ENCODE results near the gene PARVB.

The PARVB gene

DNA sequence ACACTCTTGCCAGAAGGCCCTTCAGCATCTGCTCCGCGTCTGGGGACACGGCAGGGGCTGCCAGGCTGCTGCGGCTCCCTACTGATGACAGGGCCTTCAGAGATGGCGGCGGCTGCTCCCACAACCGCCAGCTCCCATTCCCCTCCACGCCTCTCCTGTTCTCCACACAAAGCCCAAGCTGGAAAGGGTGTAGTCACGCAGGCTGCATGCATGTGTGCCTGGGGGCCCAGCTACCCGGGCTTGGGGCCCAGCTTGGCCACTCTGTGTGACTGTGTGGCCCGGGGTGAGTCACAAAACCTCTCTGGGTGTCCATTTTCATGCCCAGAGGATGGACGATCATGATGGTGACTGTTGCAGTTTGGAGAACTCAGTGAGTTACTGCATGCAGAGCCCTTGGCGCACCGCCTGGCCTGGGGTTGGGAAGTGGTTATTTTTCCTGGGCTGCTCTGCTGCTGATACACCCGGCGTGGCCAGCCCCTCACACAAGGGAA lies 31.7 kb upstream of the PARVB start:
- TF ChIP-seq, protein P1, sequence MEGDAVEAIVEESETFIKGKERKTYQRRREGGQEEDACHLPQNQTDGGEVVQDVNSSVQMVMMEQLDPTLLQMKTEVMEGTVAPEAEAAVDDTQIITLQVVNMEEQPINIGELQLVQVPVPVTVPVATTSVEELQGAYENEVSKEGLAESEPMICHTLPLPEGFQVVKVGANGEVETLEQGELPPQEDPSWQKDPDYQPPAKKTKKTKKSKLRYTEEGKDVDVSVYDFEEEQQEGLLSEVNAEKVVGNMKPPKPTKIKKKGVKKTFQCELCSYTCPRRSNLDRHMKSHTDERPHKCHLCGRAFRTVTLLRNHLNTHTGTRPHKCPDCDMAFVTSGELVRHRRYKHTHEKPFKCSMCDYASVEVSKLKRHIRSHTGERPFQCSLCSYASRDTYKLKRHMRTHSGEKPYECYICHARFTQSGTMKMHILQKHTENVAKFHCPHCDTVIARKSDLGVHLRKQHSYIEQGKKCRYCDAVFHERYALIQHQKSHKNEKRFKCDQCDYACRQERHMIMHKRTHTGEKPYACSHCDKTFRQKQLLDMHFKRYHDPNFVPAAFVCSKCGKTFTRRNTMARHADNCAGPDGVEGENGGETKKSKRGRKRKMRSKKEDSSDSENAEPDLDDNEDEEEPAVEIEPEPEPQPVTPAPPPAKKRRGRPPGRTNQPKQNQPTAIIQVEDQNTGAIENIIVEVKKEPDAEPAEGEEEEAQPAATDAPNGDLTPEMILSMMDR (IDR thresholded peaks at IDR 0.05; ENCODE audit: low read length, missing control alignments): no peak
- H3K4me3 ChIP-seq (replicated peaks; ENCODE audit: low read depth, low read length): no peak overlapping the region
- DNase-seq (ENCODE audit: low read depth): no peak

DNA sequence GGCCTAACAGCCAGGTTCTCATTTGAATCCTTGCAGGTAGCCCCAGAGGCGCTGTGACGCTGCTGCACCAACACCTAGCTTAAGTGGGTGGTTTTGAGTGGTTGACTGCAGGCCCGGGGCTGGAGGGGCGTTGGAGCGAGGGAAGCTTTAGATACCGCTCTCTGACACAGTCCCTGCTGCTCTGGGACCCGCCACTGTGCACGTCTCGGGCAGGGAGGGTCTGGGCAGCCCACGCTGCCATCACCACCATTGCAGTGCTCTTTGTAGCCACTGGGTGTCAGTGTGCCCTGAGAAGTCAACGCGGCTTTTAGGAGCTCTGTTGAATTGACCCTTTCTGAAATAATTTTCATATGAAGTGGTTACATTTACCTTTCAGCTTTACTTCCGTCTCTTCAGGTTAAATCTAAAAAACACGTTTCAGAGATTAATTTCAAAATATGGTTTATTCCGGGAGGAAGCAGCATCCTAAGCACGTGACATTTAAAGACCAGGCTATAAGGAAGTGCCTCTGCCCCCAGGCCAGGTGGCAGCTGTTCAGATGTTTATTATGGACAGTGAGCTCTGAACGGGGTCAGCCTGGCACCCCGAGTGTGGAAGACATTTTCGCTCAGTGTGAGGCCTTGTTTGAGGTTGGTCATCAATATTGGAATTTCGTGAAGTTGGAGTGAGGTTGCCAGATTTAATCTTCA lies 30.9 kb upstream of the PARVB start:
- DNase-seq (ENCODE audit: low read depth): peak; percentile 74
- TF ChIP-seq, protein P1 (IDR thresholded peaks at IDR 0.05; ENCODE audit: low read length, missing control alignments): peak; percentile 98
- H3K4me3 ChIP-seq (replicated peaks; ENCODE audit: low read depth, low read length): no peak overlapping the region

DNA sequence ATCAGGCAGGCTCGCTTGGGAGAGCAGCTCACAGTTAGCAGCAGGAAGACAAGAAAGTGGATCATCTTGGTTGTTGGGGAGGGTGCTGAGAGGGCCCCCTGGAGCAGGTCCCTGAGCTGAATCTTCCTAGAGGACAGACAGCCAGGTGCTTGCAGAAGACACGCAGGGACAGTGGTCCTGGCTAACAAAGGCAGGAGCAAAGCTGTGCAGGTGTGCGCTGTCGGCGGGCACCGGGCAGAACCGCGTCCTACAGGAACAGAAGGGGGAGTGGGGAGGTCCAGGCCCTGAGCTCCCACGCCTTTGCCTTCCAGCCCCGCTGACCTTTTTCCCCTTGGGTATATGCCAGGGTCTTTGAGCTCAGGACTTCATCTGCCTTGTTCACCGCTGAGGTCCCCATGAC lies 30.1 kb upstream of the PARVB start:
- DNase-seq (ENCODE audit: low read depth): no peak
- TF ChIP-seq, protein P1 (IDR thresholded peaks at IDR 0.05; ENCODE audit: low read length, missing control alignments): no peak
- H3K4me3 ChIP-seq (replicated peaks; ENCODE audit: low read depth, low read length): no peak overlapping the region

DNA sequence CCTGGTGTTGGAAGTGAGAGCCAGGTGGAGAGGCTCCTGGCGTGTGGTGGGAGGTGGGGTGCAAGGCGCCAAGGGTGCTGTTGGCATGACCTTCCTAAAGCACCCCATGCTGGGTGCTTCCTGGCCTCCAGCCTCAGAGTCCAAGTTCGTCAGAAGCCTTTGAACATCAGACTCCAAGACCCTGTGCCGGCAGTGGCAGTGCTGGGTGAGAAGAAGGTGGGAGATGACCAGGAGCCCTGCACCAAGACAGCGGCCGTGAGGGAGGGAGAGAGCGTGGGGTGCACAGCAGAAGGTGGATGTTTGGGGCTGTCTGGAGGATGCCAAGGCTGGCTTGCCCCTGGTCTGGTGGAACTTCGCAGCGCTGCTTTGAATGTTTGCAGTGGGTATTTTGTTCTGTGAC lies 29.7 kb upstream of the PARVB start:
- H3K4me3 ChIP-seq (replicated peaks; ENCODE audit: low read depth, low read length): no peak overlapping the region
- no peak for DNase-seq (ENCODE audit: low read depth)
- TF ChIP-seq, protein P1 (IDR thresholded peaks at IDR 0.05; ENCODE audit: low read length, missing control alignments): no peak

DNA sequence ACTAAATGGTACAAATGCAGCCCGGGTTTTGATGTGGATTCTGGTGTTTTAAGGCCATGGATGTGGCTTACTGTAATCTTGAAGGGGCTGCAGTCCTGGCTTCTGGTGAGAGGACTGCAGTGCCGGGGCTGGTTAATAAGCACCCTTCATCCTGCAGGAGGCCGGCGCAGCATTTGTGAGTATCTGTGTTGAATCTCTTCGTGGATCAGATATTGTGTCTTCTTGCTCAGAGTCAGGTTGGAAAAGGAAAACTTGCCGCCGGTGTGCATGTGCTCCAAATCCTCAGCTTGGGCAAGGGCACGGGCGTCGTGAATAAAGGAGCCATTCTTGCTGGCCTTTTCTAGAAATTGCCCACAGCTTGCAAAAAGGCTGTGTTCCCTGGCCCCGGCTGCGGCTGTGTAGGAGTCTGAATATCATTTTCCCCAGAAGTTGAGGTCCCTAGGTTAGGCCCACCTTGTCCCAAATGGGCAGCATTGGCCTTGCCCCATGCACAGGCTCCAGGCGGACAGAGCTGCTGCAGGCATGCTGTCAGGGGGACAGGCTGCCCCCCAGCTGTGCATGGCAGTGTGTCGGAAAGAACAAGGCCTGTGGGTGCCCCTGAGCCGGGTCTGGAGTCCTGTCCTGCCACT lies 28.9 kb upstream of the PARVB start:
- TF ChIP-seq, protein P1 (IDR thresholded peaks at IDR 0.05; ENCODE audit: low read length, missing control alignments): no peak
- no peak for DNase-seq (ENCODE audit: low read depth)
- H3K4me3 ChIP-seq (replicated peaks; ENCODE audit: low read depth, low read length): no peak overlapping the region

DNA sequence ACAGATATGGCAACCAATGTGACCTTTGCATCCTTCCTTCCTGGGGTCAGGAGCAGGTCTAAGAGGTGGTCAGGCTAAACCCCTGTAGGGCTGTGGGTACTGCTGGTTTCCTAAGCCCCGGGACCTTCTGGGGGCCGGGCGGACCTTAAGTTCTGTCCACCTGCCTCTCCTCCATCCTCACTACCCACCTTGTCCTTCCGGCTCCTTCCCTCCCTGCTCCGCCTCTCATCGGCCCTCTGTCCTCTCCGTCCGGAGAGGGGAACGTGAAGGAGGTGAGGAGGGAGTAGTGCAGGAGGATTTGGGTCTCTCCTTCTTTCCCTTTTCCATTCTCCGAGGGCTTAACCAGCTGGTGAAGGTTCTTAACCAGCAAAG lies 28.3 kb upstream of the PARVB start:
- DNase-seq (ENCODE audit: low read depth): no peak
- TF ChIP-seq, protein P1 (IDR thresholded peaks at IDR 0.05; ENCODE audit: low read length, missing control alignments): no peak
- H3K4me3 ChIP-seq (replicated peaks; ENCODE audit: low read depth, low read length): no peak overlapping the region

Data from fibroblast of pulmonary artery (primary cell).